Head of caudate nucleus (tissue), 42 donors: ENCODE data around the gene CCDC81.
"Not testable (repeated sequence)": the region's sequence is repeated elsewhere in the genome, so short reads cannot be mapped to it uniquely, and the experiment has no call there.

Experiments used
- DNase-seq, 42 donors: peaks; one replicate each; pipeline versions ENCODE4 v3.0.0 to v3.0.0-alpha.2; 2020 to 2021; ENCODE audit warnings: mixed read lengths in 7 of 42
- intact Hi-C: fragments of 100-400 bp; cut with DNase I; formaldehyde crosslinking; loops from one replicate; pipeline ENCODE4 v1.15.0; 2022

Gene CCDC81

DNA sequence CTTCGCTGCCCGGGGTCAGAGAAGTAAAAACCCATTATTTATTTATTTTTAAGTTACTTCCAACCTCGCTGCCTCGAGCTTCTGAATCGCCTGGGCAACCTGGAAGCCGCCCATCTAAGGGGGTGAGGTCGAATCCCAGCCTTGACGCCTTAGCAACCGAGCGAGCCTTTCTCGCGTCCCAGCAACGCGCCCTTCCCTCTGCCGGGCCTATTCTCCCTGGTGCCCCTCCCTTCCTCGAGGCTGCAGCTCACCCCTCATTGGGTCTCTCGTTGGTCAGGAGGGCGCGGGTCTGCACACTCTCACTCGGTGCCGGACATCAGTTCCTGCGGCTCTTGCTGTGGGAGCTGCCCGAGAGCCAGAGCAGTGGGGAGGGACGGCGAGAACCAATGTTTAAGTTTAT is at the start of gene CCDC81:
Gene CCDC81, plus strand, starts transcription at position 302 of the 400 bp plus-strand sequence. CDS start 277 bp downstream, outside the sequence.
- peak in 26 of 42 donors; percentile 2 to 50 (median 22) for DNase-seq
- intact Hi-C loops = no loop called here

DNA sequence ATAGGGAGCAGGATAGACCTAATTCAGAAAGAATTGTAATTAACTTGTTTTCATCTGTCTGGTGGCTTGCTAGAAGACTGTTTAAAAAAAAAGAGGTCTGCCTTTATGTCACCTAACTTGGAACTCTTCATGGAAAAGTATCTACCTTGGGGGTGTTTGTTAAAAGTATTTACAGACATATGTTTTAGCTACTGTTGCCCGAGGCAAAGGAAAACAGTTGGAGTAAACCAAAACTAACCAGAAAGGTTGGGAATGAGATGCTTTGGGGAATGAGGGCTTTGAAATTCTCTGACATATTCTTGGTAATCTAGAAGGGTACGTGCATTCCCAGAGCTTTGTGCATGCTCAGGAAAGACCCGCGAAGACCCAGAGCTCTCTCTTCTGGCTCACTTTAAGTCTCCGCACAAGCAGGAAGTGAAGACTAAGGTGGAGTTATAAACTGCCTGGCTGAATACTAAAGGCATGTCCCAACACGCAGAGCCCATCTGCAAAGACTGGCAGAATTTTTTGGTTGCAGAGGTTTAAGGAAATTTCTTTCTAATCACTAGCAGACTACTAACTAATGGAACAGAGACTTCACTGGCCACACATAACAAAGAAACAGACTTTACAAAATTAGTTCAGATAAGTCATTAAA is 39.4 kb upstream of the CCDC81 start:
- DNase-seq = no peak

DNA sequence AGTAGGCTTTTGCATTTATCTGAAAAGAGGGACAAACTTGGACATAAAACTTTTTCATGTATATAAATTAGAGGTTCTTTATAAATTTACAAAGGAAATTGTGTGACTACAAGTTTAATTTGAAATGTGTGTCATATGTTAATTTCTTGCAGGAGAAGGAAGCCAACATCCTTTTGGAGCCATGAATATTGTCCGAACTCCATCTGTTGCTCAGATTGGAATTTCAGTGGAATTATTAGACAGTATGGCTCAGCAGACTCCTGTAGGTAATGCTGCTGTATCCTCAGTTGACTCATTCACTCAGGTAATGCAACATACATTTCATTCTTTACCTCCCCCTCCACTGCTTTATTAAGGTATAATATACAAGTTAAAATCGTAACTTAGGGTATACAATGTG is 37.5 kb upstream of the CCDC81 start:
- intact Hi-C loops = no loop called here
- no peak for DNase-seq

More for the DNA sequence above, 39.4 kb upstream of the CCDC81 start:
- intact Hi-C loops = no loop called here

DNA sequence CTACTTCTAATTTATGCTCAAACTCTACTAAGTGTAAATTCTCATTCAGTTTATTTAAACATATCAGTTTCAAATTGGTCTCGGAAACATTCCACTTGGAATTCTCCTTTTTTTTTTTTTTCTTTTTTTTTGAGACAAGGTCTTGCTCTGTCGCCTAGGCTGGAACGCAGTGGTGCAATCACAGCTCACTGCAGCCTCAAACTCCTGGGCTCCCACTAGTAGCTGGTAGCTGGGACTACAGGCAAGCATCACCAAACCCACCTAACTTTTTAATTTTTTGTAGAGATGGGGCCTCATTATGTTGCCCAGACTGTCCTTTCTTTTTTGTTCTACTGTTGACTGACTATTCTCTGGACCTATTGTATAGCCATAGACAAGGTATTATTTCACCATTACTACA is 33.3 kb upstream of the CCDC81 start:
- intact Hi-C loops = no loop called here
- DNase-seq = no peak

DNA sequence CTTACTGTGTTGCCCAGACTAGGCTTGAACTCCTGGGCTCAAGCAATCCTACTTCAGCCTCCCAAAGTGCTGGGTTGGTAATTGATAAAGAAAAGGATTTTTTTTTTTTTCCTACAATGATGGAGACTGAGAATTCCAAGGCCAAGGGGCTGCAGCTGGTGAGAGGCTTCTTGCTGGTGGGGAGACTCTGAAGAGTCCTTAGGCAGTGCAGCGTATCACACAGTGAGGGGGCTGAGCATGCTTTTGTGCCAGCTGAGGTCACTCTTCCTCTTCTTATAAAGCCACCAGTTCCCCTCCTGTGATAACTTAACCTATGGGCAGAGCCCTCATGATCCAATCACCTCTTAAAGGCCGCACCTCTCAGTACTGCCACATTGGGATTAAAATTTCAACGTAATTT is 28.2 kb upstream of the CCDC81 start:
- DNase-seq = no peak
- intact Hi-C loops = no loop called here

DNA sequence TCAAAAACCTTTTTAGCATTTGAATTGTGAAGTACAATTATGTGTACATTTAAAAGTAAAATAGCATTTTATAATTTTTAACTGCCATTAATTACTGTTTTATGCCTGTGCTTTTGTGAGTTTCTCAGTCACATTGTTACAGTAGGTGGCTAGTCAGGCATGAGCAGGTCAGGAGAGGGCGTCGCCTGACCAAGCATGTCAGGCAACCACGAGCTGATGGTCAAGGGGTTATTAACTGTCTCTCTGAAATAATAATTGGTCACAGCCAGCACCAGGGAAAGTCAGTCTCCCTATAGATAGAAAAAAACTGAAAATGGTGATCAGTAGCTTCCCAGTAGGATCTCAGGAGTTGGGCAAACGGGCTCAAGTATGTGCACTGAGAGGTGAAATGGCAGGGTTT is 19.4 kb upstream of the CCDC81 start:
- no peak for DNase-seq
- intact Hi-C loops = no loop called here

DNA sequence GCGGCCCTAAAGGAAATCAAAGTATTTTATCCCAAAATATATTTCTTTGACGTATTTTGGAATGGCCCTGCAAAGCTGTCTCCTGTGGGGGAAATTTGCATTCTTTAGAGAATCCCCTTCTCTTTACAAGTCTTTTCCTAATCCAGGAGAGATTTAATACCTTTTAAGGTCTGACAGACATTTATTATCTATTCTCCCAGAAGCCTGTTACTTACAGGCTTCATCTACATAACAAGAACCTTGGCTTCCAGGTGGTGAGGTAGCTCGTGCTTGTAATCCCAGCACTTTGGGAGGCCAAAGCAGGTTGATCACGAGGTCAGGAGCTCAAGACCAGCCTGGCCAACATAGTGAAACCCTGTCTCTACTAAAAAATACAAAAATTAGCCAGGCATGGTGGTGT is 17.3 kb upstream of the CCDC81 start:
- intact Hi-C loops, DNase-seq: not testable (repeated sequence)

DNA sequence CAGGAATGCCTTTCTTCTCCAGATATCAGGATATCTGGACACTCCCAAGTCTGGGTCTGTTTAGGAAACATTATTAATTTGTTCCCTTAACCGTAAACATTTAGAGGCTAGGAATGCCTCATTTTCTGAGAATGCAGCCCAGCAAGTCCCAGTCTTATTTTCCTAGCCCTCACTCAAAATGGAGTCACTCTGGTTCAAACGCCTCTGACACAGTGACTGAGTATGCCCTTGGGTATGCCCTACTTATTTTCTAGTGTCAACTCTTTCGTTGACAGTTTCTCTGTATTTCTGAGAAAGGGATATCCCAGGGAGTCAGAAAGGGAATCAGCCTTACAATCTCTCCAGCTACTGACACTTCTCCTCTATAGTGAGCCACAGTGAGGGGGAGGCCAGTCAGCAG is 16.0 kb upstream of the CCDC81 start:
- DNase-seq = no peak
- intact Hi-C loops = no loop called here

DNA sequence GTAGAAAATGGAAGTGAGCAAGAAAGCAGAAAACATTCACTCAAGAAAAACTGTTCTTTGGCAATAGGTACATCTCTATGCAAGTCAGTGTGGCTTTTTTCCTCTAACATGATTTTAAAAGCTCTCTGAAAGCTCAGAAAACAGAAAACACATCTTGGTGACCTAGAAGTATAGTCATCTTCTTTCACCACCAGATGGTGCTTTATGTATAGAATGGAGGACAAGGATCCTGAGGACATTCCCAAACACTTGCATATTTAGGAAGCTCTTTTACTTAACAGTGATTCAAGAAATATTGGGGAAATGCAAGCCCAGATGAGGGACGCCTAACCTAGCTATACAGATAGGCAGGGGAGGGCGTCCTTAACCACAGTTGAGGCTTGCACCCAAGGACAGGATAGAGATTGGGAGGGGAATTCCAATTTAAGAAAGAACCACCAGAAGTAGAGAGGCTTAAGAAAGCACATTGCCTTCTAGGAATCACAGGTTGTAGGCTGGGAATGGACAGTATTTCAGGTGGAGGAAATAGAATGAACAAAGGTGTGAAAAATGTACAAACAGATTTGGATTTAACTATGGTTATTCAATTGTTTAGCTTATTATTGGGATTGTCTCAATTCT is 13.8 kb upstream of the CCDC81 start:
- intact Hi-C loops = no loop called here

DNA sequence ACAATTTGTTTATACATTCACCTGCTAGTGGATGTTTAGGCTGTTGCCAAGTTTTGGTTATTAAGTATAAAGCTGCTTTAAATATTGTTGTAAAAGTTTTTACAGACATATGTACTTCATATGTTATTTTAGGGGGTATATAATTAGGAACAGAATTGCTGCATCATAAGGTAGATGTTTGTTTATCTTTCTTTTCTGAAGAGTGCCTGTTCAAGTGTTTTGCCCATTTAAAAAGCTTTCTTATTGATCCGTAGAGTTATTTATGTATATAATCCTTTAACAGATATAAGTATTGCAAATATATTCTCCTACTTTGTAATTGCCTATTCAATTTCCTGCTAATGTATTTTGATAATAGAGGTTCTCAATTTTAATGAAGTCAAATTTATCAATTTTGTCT is 11.3 kb upstream of the CCDC81 start:
- intact Hi-C loops = no loop called here
- DNase-seq = no peak

More for the DNA sequence above, 13.8 kb upstream of the CCDC81 start:
- no peak for DNase-seq

DNA sequence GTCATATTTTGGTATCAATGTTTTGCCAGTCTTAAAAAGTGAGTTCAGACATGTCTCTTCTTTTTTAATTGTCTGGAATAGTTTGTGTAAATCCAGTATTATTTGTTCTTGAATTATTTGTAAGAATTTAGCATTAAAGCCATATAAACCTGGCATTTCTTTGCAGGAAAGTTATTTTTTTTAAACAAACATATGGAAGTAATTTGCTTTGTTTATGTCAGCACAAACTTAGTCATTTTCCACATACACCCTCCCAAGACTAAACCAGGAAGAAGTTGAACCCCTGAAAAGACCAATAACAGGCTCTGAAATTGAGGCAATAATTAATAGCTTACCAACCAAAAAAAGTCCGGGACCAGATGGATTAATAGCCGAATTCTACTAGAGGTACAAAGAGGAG is 9.1 kb upstream of the CCDC81 start:
- DNase-seq = no peak
- intact Hi-C loops = no loop called here

DNA sequence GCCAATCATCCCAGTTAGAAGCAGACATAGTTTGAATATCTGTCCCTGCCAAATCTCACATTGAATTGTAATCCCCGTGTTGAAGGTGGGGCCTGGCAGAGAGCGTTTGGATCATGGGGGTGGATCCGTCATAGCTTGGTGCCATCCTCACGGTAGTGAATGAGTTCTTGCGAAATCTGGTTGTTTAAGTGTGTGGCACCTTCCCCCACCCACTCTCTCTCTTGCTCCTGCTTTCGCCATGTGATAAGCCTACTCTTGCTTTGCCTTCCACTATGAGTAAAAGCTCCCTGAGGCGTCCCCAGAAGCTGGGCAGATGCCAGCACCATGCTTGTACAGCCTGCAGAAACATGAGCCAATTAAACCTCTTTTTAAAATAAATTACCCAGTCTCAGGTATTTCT is 5.0 kb upstream of the CCDC81 start:
- intact Hi-C loops = no loop called here
- no peak for DNase-seq

DNA sequence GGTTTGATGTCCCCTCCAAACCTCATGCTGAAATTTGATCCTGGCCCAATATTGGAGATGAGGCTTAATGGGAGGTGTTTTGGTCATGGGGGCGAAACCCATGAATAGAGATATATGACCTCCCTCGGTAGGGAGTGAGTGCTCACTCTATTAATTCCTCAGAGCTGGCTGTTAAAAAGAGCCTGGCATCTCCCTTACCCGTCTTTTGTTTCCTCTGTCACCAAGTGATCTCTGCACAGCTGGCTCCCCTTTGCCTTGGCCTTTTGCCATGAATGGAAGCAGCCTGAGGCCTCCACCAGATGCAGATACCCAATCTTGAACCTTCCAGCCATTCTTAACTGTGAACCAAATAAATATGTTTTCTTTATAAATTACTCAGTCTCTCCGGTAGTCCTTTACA is 4.5 kb upstream of the CCDC81 start:
- DNase-seq = no peak
- intact Hi-C loops = no loop called here

DNA sequence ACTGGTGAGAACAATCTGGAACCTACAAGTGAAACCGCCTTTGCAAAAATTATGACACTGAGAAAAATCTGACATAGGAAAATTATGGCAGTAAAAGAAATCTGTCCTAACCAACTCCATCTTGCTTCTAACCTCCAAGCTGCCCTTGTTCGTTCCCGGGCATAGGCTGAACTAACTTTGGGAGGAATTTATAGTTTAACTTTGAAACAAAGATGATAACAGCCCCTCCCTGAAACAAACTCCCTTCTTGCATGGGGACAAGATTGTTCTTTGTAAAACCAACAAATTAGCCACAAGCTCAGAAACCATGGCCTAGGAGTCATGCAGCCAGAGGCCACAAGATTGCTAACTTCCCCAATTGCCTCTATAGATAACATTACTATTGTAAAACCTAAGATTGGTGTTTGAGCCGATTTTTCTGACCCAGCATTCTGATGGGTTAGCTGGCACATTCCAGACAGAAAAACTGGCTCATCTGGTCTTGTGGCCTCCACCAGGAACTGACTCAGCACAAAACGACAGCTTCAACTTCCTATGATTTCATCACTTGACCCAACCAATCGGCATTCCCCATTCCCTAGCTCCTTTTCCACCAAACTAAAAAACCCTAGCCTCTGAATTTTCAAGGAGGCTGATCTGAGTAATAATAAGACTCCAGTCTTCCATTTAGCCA is 3.6 kb upstream of the CCDC81 start:
- no peak for DNase-seq
- intact Hi-C loops = no loop called here

DNA sequence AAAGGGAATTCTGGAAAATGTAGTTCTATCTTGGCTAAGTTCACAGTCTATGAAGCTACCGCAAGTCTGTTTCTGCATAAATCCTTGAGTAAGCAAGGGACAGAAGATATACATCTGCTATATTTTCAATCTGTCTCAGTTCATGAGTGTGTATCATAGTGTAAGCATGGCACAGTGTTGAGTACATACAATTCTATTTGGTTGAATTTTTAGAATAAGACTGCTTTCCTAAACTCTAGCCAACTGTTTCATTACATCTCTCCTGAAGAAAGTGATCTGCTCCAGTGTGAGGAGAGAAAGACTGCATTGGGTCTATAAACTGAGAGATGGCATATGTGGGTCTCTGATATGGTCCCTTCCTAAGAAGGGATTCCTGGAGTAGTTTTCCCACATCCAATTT is 2.6 kb upstream of the CCDC81 start:
- intact Hi-C loops = no loop called here
- DNase-seq = no peak

DNA sequence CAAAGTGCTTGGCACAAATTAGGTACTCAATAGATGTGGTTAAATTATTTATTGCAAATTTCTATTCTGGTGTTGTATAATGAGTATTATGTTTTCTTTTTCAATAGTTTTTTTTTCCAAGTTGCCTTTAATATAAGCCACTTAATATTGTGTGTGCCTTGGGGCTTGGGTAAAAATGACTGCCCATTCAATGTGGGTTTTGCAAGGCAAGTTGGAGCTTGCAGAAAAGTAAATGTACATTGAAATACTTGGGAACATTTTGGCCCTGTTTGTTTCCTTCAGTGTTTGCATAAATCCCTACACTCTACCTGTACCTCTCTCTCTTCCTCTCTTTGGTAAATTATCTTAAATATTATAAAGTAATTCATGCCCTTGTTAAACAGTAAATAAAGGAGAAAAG is 2.1 kb upstream of the CCDC81 start:
- no peak for DNase-seq
- intact Hi-C loops = no loop called here

DNA sequence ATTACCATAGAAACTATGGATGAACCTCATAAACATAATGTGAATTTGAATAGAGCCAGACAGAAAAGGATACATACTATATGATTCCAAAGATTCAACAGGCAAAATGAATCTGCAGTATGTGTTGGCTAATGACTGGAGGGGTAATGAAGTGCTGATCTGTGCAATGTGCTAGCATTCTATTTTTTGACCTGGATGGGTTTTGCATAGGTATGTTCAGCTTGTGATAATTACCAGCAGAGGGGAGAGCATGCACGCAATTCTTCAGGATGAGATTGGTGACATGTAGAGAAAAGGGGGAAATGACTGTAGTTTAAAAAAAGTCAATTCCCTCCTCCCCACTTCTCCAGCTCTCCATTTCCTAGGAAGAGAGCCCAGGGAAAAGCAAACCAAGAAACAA is 618 bp upstream of the CCDC81 start:
- intact Hi-C loops = no loop called here
- DNase-seq = no peak

DNA sequence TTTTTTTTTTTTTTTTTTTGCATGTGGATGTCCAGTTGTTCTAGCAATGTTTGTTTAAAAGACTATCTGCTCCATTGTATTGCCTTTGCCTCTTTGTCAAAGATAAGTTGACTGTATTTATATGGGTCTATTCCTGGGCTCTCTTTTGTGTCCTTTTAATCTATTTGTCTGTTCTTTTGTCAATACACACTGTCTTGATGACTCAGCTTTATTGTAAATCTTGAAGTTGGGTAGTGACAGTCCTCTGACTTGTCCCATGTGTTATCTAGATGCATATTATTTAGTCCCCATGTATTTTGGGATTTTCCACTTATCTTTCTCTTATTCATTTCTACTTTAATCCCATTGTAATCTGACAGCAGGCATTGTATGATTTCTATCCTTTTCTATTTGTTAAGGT is 3.3 kb downstream of the CCDC81 start:
- intact Hi-C loops = no loop called here
- no peak for DNase-seq

DNA sequence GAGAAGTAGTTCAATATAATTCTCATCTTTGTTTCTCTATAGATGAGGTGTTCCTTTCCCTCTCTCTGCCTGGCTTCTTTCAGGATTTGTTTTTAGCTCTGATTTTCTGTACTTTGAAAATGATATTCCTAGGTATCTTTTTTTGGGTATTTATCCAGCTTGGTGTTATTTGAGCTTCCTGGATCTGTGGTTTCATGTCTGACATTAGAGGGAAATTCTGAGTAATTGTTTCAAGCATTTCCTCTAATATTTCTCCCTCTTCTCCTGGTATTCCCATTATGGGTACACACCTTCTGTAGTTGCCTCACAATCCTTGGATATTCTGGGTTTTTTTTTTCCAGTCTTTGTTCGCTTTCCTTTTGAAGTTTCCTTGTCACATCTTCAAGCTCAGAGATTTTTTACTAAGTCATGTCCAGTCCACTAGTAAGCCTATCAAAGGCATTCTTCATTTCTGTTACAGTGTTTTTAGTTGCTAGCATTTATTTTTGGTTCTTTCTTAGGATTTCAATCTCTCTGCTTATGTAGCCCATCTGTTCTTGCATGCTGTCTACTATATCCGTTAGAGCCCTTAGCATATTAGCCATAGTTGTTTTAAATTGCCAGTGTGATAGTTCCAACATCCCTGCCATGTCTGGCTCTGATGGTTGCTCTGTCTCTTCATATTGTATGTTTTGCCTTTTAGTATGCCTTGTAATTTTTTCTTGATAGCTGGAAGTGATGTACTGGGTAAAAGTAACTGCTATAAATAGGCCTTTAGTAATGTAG is 5.8 kb downstream of the CCDC81 start:
- DNase-seq = no peak
- intact Hi-C loops = no loop called here
